ENCODE results near the gene ATP8B3. TPM values are rescaled to one million over a fixed set of nuclear protein-coding genes. Genes with fewer than 3 reads are reported as not detected.

The ATP8B3 gene
- total RNA-seq, 2 donors from 2014 or later, result 2.3 to 3.4 TPM

DNA sequence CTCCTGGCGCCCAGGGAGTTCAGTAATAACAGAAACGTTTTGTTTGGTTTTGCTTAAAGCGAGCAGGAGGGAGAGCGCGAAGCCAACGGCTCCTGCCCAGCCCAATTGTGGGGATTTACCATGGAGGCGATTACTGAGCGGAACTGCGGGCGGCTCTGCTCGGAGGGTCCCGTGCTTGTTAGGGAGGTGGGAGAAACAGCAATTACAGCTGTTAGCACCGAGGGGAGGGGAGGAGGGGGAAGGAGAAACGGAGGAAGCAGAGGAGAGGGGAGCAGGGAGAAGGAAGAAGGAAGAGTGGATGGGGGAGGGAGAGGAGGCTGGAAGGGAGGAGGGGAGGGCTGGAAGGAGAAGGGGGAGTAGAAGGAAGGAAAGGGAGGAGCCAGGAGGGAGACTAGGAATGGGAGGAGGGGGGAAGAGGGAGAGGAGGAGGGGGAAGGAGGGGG lies 66.5 kb downstream of the ATP8B3 start:
- peak; percentile 73 for DNase-seq
- H3K4me1 Mint-ChIP-seq, result no peaks in the 10 kb centered on the region
- Histone ChIP-seq H3K27ac (ENCODE audit: low read depth, low read length) (no peak overlapping the region), H3K27me3 (ENCODE audit: control insufficient read depth, insufficient read depth, low read length, poor library complexity, severe bottlenecking) (peaks cover 85% of the 10 kb centered on the region), H3K9me3 (ENCODE audit: control insufficient read depth, low read length) (no peaks in the 10 kb centered on the region), H3K4me1 (ENCODE audit: control insufficient read depth, insufficient read depth, low read length) (no peaks in the 10 kb centered on the region), H3K9ac (ENCODE audit: extremely low read depth, low read length, poor library complexity, severe bottlenecking) (no peak overlapping the region), H3K4me3 (ENCODE audit: low read length) (no peak overlapping the region), H3K36me3 (ENCODE audit: control insufficient read depth, insufficient read depth, low read length) (no peaks in the 10 kb centered on the region)
- TF ChIP-seq, protein P1, sequence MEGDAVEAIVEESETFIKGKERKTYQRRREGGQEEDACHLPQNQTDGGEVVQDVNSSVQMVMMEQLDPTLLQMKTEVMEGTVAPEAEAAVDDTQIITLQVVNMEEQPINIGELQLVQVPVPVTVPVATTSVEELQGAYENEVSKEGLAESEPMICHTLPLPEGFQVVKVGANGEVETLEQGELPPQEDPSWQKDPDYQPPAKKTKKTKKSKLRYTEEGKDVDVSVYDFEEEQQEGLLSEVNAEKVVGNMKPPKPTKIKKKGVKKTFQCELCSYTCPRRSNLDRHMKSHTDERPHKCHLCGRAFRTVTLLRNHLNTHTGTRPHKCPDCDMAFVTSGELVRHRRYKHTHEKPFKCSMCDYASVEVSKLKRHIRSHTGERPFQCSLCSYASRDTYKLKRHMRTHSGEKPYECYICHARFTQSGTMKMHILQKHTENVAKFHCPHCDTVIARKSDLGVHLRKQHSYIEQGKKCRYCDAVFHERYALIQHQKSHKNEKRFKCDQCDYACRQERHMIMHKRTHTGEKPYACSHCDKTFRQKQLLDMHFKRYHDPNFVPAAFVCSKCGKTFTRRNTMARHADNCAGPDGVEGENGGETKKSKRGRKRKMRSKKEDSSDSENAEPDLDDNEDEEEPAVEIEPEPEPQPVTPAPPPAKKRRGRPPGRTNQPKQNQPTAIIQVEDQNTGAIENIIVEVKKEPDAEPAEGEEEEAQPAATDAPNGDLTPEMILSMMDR (conservative IDR thresholded peaks at IDR 0.05), result no peak
- H3K27me3 Mint-ChIP-seq (ENCODE audit: insufficient read depth), result peaks cover 93% of the 10 kb centered on the region
- no peak overlapping the region for H3K4me3 Mint-ChIP-seq
- H3K36me3 Mint-ChIP-seq (ENCODE audit: low read depth), result no peaks in the 10 kb centered on the region
- WGBS, 2 experiments (ENCODE audit: insufficient coverage in 1 of 2, insufficient read length in 1 of 2), result 3% methylated on average over 10 to 14 of the region's 14 CpGs
- peaks cover under 1% of the 10 kb centered on the region for H3K9me3 Mint-ChIP-seq
- no peak overlapping the region for H3K27ac Mint-ChIP-seq

DNA sequence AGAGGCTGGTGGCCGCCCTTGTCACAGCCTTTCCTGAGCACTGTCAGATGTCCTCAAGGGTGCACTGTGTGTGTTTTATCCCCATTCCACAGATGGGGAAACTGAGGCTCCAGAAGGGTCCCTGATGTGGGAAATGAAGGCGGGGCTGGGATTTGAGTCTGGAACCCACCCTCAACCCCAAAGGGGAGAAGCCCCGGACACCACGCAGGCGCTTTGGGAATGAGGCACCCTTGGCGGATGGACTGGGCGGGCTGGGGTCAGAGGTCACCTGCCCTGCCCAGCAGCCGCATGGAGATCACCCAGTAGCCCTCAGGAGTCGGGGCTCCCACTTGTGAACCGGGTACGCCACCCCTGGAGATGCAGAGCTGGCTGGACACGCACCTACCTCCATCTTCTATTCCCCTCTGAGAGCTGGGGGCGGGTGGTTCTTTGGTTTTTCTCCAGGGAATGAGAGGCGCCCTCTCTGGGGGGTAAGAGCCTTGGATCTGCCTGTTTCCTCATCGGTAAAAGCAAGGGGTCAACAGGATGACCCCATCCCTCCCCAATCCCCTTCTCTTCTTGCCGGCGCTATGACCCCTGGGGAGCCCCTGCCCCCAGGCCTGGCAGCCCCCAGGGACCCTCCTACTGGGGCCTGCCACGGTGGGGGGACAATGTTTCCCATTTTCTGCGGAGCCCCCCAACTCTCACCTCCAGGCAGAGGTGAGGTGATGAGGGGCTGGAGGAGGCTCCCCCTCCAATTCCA lies 67.1 kb downstream of the ATP8B3 start:
- no peak overlapping the region for H3K27ac ChIP-seq (ENCODE audit: low read depth, low read length)
- no peak overlapping the region for H3K9ac ChIP-seq (ENCODE audit: extremely low read depth, low read length, poor library complexity, severe bottlenecking)
- Mint-ChIP-seq H3K27me3 (ENCODE audit: insufficient read depth) (peaks cover 93% of the 10 kb centered on the region), H3K9me3 (peaks cover 6% of the 10 kb centered on the region), H3K27ac (no peak overlapping the region), H3K4me1 (no peaks in the 10 kb centered on the region), H3K4me3 (no peak overlapping the region), H3K36me3 (ENCODE audit: low read depth) (no peaks in the 10 kb centered on the region)
- H3K4me3 ChIP-seq (ENCODE audit: low read length), result no peak overlapping the region
- H3K9me3 ChIP-seq (ENCODE audit: control insufficient read depth, low read length), result no peaks in the 10 kb centered on the region
- TF ChIP-seq, protein P1 (conservative IDR thresholded peaks at IDR 0.05), result no peak
- WGBS, 2 experiments (ENCODE audit: insufficient coverage in 1 of 2, insufficient read length in 1 of 2), result 17 to 31% methylated on average over 1 to 16 of the region's 19 CpGs
- DNase-seq, result no peak
- no peaks in the 10 kb centered on the region for H3K4me1 ChIP-seq (ENCODE audit: control insufficient read depth, insufficient read depth, low read length)
- peaks cover 85% of the 10 kb centered on the region for H3K27me3 ChIP-seq (ENCODE audit: control insufficient read depth, insufficient read depth, low read length, poor library complexity, severe bottlenecking)
- no peaks in the 10 kb centered on the region for H3K36me3 ChIP-seq (ENCODE audit: control insufficient read depth, insufficient read depth, low read length)

DNA sequence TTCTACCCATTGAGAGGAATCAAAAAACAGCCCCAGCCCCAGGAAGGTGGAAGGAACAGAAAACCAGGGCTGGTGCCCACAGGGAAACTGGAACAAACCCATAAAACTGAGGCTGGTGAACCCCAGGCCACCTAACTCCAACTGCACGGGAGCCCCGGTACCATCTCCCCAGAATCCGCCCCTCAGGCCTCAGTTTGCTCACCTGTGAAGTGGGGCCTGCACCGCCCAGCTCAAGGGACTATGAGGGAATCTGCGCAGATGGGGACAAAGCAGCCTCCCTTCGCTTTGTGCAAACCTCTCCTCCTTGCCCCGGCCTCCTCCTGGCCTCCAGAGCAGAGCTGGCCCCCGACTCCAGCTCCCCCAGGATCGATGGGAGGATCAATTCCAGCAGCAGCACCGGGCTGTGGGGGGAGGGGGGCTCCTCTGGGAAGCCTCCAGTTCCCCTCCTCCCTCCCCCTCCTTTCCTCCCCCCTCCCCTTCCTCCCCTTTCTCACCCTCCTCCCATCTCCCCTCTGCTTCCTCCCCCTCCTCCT lies 67.9 kb downstream of the ATP8B3 start:
- Histone ChIP-seq H3K36me3 (ENCODE audit: control insufficient read depth, insufficient read depth, low read length) (no peaks in the 10 kb centered on the region), H3K27ac (ENCODE audit: low read depth, low read length) (no peak overlapping the region), H3K9ac (ENCODE audit: extremely low read depth, low read length, poor library complexity, severe bottlenecking) (no peak overlapping the region), H3K4me1 (ENCODE audit: control insufficient read depth, insufficient read depth, low read length) (no peaks in the 10 kb centered on the region), H3K4me3 (ENCODE audit: low read length) (no peak overlapping the region), H3K9me3 (ENCODE audit: control insufficient read depth, low read length) (no peaks in the 10 kb centered on the region), H3K27me3 (ENCODE audit: control insufficient read depth, insufficient read depth, low read length, poor library complexity, severe bottlenecking) (peaks cover 85% of the 10 kb centered on the region)
- H3K4me1 Mint-ChIP-seq, result no peaks in the 10 kb centered on the region
- TF ChIP-seq, protein P1 (conservative IDR thresholded peaks at IDR 0.05), result no peak
- peaks cover 6% of the 10 kb centered on the region for H3K9me3 Mint-ChIP-seq
- 75 to 85% methylated on average over 4 to 8 of the region's 10 CpGs for WGBS, 2 experiments (ENCODE audit: insufficient coverage in 1 of 2, insufficient read length in 1 of 2)
- no peak overlapping the region for H3K27ac Mint-ChIP-seq
- H3K36me3 Mint-ChIP-seq (ENCODE audit: low read depth), result no peaks in the 10 kb centered on the region
- H3K27me3 Mint-ChIP-seq (ENCODE audit: insufficient read depth), result peaks cover 93% of the 10 kb centered on the region
- no peak for DNase-seq
- no peak overlapping the region for H3K4me3 Mint-ChIP-seq

Measured in endodermal cell (in vitro differentiated cells).